Measurements from ENCODE around the gene UBL4A.

DNA sequence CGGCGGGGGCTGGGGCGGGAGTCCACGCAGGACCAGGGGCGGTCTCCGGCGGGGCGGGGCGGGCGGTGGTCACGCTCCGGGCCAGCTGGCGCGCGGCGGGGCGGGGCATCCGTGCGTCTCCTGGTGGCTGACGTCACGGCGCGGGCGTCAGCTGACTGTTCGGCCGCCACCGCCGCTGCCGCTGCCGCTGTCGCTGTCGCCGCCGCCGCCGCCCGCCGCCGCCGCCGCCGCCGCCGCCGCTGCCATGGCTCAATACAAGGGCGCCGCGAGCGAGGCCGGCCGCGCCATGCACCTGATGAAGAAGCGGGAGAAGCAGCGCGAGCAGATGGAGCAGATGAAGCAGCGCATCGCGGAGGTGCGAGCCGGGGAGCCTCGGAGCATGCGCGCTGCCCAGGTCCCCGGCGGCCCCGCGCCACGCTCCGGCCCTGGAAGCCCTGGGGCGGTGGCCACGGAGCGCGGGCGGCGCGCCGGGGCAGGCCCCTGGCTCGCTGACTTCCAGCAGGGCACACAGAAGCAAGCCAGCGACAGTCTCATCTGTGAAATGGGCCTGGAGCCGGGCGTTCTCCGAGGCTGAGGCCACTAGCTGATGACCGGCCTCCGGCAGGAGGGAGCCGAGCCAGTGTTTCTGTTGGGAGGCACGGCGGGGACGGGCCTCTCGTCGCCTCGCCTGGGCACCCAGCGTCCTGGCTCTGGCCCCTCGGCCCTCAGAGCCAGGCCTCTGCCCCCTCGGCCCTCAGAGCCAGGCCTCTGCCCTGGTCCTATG lies 42.2 kb downstream of the UBL4A start, which contains the start of gene FAM50A:
- TF ChIP-seq POLR2A (IDR thresholded peaks at IDR 0.05; ENCODE audit: low read depth, low read length) (no peak), POLR2AphosphoS5 (IDR thresholded peaks at IDR 0.05; ENCODE audit: low read depth, low read length) (no peak), TAF1 (IDR thresholded peaks at IDR 0.05; ENCODE audit: borderline replicate concordance, low read depth, low read length) (no peak)

All from GM12892 (cell line).